Activated CD4-positive, alpha-beta T cell treated with anti-CD3 and anti-CD28 coated beads for 1 hour (primary cell): ENCODE data around the gene MYL12B.
A peak's percentile ranks its signal among the peaks of the same experiment; 100 is the strongest.
"Not testable (repeated sequence)": the region's sequence is repeated elsewhere in the genome, so short reads cannot be mapped to it uniquely, and the experiment has no call there.

ENCODE experiments used
- DNase-seq: peaks from one replicate; pipeline ENCODE4 v3.0.0-alpha.2; 2020

The MYL12B gene

GRCh38 chr18:3261373-3262233, at the start of gene MYL12B:
MYL12B (plus strand) TSS chr18:3262133; CDS start chr18:3272899, 10,766 bp downstream.
- peak; percentile 63 for DNase-seq

- no peak for DNase-seq
Measured at GRCh38 chr18:3212657-3213056, 49.3 kb upstream of the MYL12B start.

GRCh38 chr18:3213300-3214059, 48.5 kb upstream of the MYL12B start:
- no peak for DNase-seq

- no peak for DNase-seq
Measured at GRCh38 chr18:3214855-3215637, 46.9 kb upstream of the MYL12B start.

- DNase-seq = no peak
Measured at GRCh38 chr18:3216987-3217386, 44.9 kb upstream of the MYL12B start.

GRCh38 chr18:3217948-3218647, 43.8 kb upstream of the MYL12B start:
- no peak for DNase-seq

GRCh38 chr18:3218819-3219218, 43.1 kb upstream of the MYL12B start:
- no peak for DNase-seq

- no peak for DNase-seq
Measured at GRCh38 chr18:3219241-3219630, 42.7 kb upstream of the MYL12B start.

GRCh38 chr18:3219631-3220335, 42.1 kb upstream of the MYL12B start, which contains the start of gene MYOM1:
MYOM1 (minus strand) TSS chr18:3219968; CDS start chr18:3215223, 4,745 bp downstream.
- DNase-seq = no peak

- DNase-seq = not testable (repeated sequence)
Measured at GRCh38 chr18:3220868-3221267, 41.1 kb upstream of the MYL12B start.

GRCh38 chr18:3221496-3221895, 40.4 kb upstream of the MYL12B start:
- no peak for DNase-seq

GRCh38 chr18:3223356-3223755, 38.6 kb upstream of the MYL12B start:
- DNase-seq = no peak

- DNase-seq = no peak
Measured at GRCh38 chr18:3224223-3224622, 37.7 kb upstream of the MYL12B start.

- no peak for DNase-seq
Measured at GRCh38 chr18:3225588-3225987, 36.3 kb upstream of the MYL12B start.

- no peak for DNase-seq
Measured at GRCh38 chr18:3226048-3226447, 35.9 kb upstream of the MYL12B start.

GRCh38 chr18:3230401-3231334, 31.3 kb upstream of the MYL12B start:
- no peak for DNase-seq

- no peak for DNase-seq
Measured at GRCh38 chr18:3233004-3233403, 28.9 kb upstream of the MYL12B start.

- DNase-seq = no peak
Measured at GRCh38 chr18:3233433-3234168, 28.3 kb upstream of the MYL12B start.

- no peak for DNase-seq
Measured at GRCh38 chr18:3234457-3234856, 27.5 kb upstream of the MYL12B start.

GRCh38 chr18:3235846-3236245, 26.1 kb upstream of the MYL12B start:
- no peak for DNase-seq
